Esophagus (tissue), 2 donors: ENCODE measurements around the gene TCF7. TPM values are rescaled to one million over a fixed set of nuclear protein-coding genes. Genes with fewer than 3 reads are reported as not detected.

ENCODE experiments used
- H3K27ac ChIP-seq, 2 donors: one replicate each; pipeline ENCODE4 v1.5.1; 2013; ENCODE audit warnings: low read depth in 2 of 2, mild to moderate bottlenecking in 2 of 2, inconsistent platforms in 1 of 2, low read length in 1 of 2, moderate library complexity in 1 of 2
- H3K27me3 ChIP-seq, 2 donors: one replicate each; pipeline ENCODE4 v1.6.1; 2013; ENCODE audit warnings: low read length in 2 of 2, control low read depth in 1 of 2, mild to moderate bottlenecking in 1 of 2; ENCODE audit not compliant: insufficient read depth in 2 of 2, control insufficient read depth in 1 of 2
- H3K36me3 ChIP-seq, 2 donors: one replicate each; pipeline ENCODE4 v1.6.1; 2013; ENCODE audit warnings: low read length in 1 of 2; ENCODE audit not compliant: control insufficient read depth in 2 of 2, insufficient read depth in 2 of 2
- H3K4me1 ChIP-seq, 2 donors: one replicate each; pipeline ENCODE4 v1.6.1; 2013; ENCODE audit warnings: low read length in 1 of 2; ENCODE audit not compliant: control insufficient read depth in 2 of 2, insufficient read depth in 2 of 2
- H3K4me3 ChIP-seq, 2 donors: one replicate each; pipeline ENCODE4 v1.5.1; 2013; ENCODE audit warnings: low read length in 2 of 2, mild to moderate bottlenecking in 2 of 2, low read depth in 1 of 2, moderate library complexity in 1 of 2
- H3K9me3 ChIP-seq, 2 donors: one replicate each; pipeline ENCODE4 v1.6.1; 2013; ENCODE audit warnings: mild to moderate bottlenecking in 2 of 2, low read depth in 1 of 2, low read length in 1 of 2, moderate library complexity in 1 of 2; ENCODE audit not compliant: control insufficient read depth in 2 of 2, insufficient read depth in 1 of 2
- WGBS, 2 donors: extraction: QIAGEN DNeasy Blood & Tissue Kit; methylation state at CpG; one replicate each; pipeline ENCODE4 v1.1.7; 2013; 5-methylcytosine and 5-hydroxymethylcytosine counted together
- polyA plus RNA-seq, 2 donors: library from polyadenylated mRNA; stranded (reverse); fragments of 200-250 nt; gene quantifications; one replicate each; pipeline ENCODE4 v1.2.3, GENCODE V29; 2013
- donor health status: healthy with polysubstance abuse.
- donor health status: Bipolar disorder and iron deficiency.

Gene TCF7
- polyA plus RNA-seq, 2 donors = 2.4 to 2.7 TPM

- H3K36me3 ChIP-seq = no peaks in the 10 kb centered on the region
- no peaks in the 10 kb centered on the region for H3K4me1 ChIP-seq
- no peak overlapping the region for H3K4me3 ChIP-seq
- 84 to 85% methylated on average over 19 of the region's 19 CpGs for WGBS, 2 donors
- H3K9me3 ChIP-seq = no peaks in the 10 kb centered on the region
- no peaks in the 10 kb centered on the region for H3K27me3 ChIP-seq
- H3K27ac ChIP-seq = no peak overlapping the region
Measured at GRCh38 chr5:134079748-134080581, 34.5 kb upstream of the TCF7 start.

- H3K27ac ChIP-seq = no peak overlapping the region
- no peaks in the 10 kb centered on the region for H3K9me3 ChIP-seq
- H3K4me3 ChIP-seq = no peak overlapping the region
- H3K36me3 ChIP-seq = no peaks in the 10 kb centered on the region
- no peaks in the 10 kb centered on the region for H3K4me1 ChIP-seq
- no peaks in the 10 kb centered on the region for H3K27me3 ChIP-seq
- WGBS, 2 donors = 60 to 67% methylated on average over 2 of the region's 2 CpGs
Measured at GRCh38 chr5:134082264-134082992, 32.1 kb upstream of the TCF7 start.

DNA sequence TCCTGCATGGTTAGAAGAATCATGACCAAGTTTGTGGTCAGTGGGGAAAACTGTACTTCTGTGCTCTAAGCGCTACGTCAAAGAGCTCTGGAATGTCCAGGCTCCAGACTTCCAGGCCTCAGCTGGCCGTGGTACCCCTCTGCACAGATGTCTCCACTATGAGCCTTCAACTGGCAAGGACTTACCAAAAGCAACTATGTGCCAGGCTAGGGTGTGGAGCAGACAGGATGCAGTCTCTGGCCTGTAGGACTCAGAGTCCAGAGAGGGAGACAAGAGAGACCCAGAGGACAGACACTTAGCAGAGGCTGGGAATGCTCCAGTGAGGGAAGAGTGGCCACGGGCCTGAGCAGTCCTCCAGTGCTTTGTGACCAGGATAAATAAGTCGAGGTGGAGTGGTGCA is 31.0 kb upstream of the TCF7 start:
- Histone ChIP-seq H3K27me3 (no peaks in the 10 kb centered on the region), H3K4me1 (no peaks in the 10 kb centered on the region), H3K4me3 (no peak overlapping the region), H3K27ac (no peak overlapping the region), H3K36me3 (no peaks in the 10 kb centered on the region), H3K9me3 (no peaks in the 10 kb centered on the region)
- WGBS, 2 donors = 65 to 66% methylated on average over 5 of the region's 5 CpGs

GRCh38 chr5:134084022-134084565 is 30.4 kb upstream of the TCF7 start:
- Histone ChIP-seq H3K36me3 (no peaks in the 10 kb centered on the region), H3K9me3 (no peaks in the 10 kb centered on the region), H3K27ac (no peak overlapping the region), H3K4me3 (no peak overlapping the region), H3K27me3 (no peaks in the 10 kb centered on the region), H3K4me1 (peaks cover 0 to 5% of the 10 kb centered on the region in 2 donors)
- WGBS, 2 donors = 94 to 95% methylated on average over 5 of the region's 5 CpGs

- no peaks in the 10 kb centered on the region for H3K9me3 ChIP-seq
- no peak overlapping the region for H3K27ac ChIP-seq
- 49 to 61% methylated on average over 2 of the region's 2 CpGs for WGBS, 2 donors
- H3K27me3 ChIP-seq = no peaks in the 10 kb centered on the region
- H3K36me3 ChIP-seq = no peaks in the 10 kb centered on the region
- H3K4me1 ChIP-seq = peaks cover 0 to 6% of the 10 kb centered on the region in 2 donors
- no peak overlapping the region for H3K4me3 ChIP-seq
Measured at GRCh38 chr5:134084570-134084969, 29.9 kb upstream of the TCF7 start.

GRCh38 chr5:134085411-134085810 is 29.1 kb upstream of the TCF7 start:
- H3K4me3 ChIP-seq = no peak overlapping the region
- peaks cover 0 to 6% of the 10 kb centered on the region in 2 donors for H3K4me1 ChIP-seq
- H3K27ac ChIP-seq = no peak overlapping the region
- no peaks in the 10 kb centered on the region for H3K9me3 ChIP-seq
- H3K27me3 ChIP-seq = no peaks in the 10 kb centered on the region
- no peaks in the 10 kb centered on the region for H3K36me3 ChIP-seq
- WGBS, 2 donors = 81 to 93% methylated on average over 6 of the region's 6 CpGs

DNA sequence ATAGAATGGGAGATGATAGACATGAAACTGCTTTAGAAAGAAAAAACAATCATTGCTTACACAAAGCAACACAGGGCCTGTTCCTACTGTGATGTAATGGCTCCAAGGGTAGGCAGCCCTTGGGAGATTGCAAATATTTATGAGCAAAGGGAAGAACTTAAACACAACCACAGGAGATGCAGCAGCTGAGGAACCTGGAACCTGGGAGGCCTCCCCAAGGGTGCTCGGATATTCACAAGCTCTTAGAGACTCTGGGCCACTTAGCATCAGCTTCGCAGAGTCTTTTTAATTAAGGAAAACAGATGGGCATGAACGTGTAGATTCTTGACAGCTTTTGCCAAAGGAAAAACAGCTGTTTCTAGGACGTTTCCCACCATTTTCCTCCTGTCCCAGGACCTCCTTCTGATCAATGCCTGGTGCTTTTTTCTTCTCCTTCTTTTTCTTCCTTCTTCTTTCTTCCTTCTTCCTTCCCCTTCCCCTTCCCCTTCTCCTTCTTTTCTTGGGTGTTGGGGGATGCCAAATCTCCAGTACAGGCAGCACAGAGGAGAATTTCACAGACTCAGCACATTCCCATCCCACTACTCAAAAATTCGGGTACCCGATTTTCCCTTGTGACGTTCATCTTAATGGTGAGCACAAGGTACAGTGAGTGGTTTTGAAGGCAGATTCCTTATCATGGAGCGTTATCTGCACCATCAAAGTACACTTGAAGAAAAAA is 28.1 kb upstream of the TCF7 start:
- H3K9me3 ChIP-seq = no peaks in the 10 kb centered on the region
- H3K4me1 ChIP-seq = peaks cover 0 to 6% of the 10 kb centered on the region in 2 donors
- WGBS, 2 donors = 78 to 84% methylated on average over 8 of the region's 8 CpGs
- no peaks in the 10 kb centered on the region for H3K36me3 ChIP-seq
- H3K27ac ChIP-seq = no peak overlapping the region
- H3K4me3 ChIP-seq = no peak overlapping the region
- no peaks in the 10 kb centered on the region for H3K27me3 ChIP-seq

GRCh38 chr5:134086943-134087305 is 27.6 kb upstream of the TCF7 start:
- Histone ChIP-seq H3K27ac (no peak overlapping the region), H3K36me3 (no peaks in the 10 kb centered on the region), H3K4me3 (no peak overlapping the region), H3K4me1 (peaks cover 0 to 6% of the 10 kb centered on the region in 2 donors), H3K27me3 (no peaks in the 10 kb centered on the region), H3K9me3 (no peaks in the 10 kb centered on the region)
- WGBS, 2 donors = 87 to 92% methylated on average over 12 of the region's 12 CpGs

- Histone ChIP-seq H3K9me3 (no peaks in the 10 kb centered on the region), H3K4me1 (peaks cover 0 to 8% of the 10 kb centered on the region in 2 donors), H3K36me3 (no peaks in the 10 kb centered on the region), H3K4me3 (no peak overlapping the region), H3K27ac (peak overlapping the region in 1 of 2 donors; percentile 26), H3K27me3 (no peaks in the 10 kb centered on the region)
Measured at GRCh38 chr5:134088291-134088690, 26.2 kb upstream of the TCF7 start.
